ENCODE measurements around the gene CNNM4. TPM values are rescaled to one million over a fixed set of nuclear protein-coding genes. Genes with fewer than 3 reads are reported as not detected.

CNNM4 gene
- total RNA-seq, 4 donors from 2014 or later = 66.5 to 134 (median 85.7) TPM

DNA sequence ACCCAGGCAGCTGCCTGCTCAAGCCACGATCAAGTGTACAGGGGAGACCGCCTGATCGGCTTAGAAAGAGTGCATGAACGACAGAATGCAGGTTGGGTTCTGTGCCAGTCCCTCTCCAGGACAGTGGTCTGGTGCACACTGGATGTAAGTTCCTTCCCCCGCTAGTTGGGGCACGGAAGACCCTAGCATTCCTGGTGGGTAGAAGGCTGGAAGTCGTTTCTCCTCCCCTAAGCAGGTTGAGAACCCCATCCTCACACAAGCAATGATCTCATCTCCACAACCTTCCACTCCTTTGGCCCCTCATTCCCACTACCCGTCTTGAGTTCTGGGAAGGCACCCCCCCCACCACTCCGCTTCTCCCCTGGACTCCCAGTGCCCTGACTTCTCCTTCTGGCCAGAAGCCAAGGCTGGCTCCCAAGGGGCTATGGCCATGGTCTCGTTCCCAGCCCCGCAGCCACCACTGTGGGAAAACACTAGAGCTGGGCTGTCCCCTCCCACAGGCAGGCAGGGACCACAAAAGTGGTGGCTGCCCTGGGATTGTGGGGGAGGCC lies 98.5 kb downstream of the CNNM4 start:
- no peak for DNase-seq
- Histone ChIP-seq H3K9me3 (no peaks in the 10 kb centered on the region), H3K36me3 (peaks cover 0 to 10% (median under 1%) of the 10 kb centered on the region in 4 donors), H3K27me3 (no peaks in the 10 kb centered on the region), H3K4me1 (peaks cover 10 to 43% (median 36%) of the 10 kb centered on the region in 4 donors), H3K27ac (peak overlapping the region; percentile 80 to 91 (median 90)), H3K4me3 (peak overlapping the region in 2 of 4 donors; percentile 59 to 69)
- intact Hi-C loops (cut with DNase I; ENCODE audit: low total_unique reads) = loop anchor here (2.0 kb wide), 2 partner anchors 42 to 94 kb away; partner anchors contain the start of gene CNNM3
- TF ChIP-seq, protein P1, sequence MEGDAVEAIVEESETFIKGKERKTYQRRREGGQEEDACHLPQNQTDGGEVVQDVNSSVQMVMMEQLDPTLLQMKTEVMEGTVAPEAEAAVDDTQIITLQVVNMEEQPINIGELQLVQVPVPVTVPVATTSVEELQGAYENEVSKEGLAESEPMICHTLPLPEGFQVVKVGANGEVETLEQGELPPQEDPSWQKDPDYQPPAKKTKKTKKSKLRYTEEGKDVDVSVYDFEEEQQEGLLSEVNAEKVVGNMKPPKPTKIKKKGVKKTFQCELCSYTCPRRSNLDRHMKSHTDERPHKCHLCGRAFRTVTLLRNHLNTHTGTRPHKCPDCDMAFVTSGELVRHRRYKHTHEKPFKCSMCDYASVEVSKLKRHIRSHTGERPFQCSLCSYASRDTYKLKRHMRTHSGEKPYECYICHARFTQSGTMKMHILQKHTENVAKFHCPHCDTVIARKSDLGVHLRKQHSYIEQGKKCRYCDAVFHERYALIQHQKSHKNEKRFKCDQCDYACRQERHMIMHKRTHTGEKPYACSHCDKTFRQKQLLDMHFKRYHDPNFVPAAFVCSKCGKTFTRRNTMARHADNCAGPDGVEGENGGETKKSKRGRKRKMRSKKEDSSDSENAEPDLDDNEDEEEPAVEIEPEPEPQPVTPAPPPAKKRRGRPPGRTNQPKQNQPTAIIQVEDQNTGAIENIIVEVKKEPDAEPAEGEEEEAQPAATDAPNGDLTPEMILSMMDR (IDR thresholded peaks at IDR 0.05) = no peak
- TF ChIP-seq POLR2A (IDR thresholded peaks at IDR 0.05) = no peak
- TF ChIP-seq POLR2AphosphoS5 (IDR thresholded peaks at IDR 0.05) = peak in 1 of 3 donors; percentile 9
- no peak for TF ChIP-seq EP300 (IDR thresholded peaks at IDR 0.05; ENCODE audit: low read depth)
- in situ Hi-C loops (cut with MboI; ENCODE audit: low pct_ligation_motif_present in 1 of 4, low pct_unique_long_range_greater_than_20kb in 1 of 4, low sequenced_read_pairs in 3 of 4) = loop anchor here in 3 of 4 donors (10.0 kb wide), 1 partner anchor 96 kb away; no protein-coding TSS in a partner anchor
- 58% methylated on average over 11 of the region's 11 CpGs; no CpG with 5 or more reads in 1 of the 2 donors for WGBS, 2 donors (ENCODE audit: low coverage in 1 of 2)

- Histone ChIP-seq H3K4me3 (no peak overlapping the region), H3K27ac (peak overlapping the region; percentile 80 to 91 (median 90)), H3K27me3 (no peaks in the 10 kb centered on the region), H3K36me3 (peaks cover 0 to 15% (median 3%) of the 10 kb centered on the region in 4 donors), H3K4me1 (peaks cover 10 to 45% (median 37%) of the 10 kb centered on the region in 4 donors), H3K9me3 (no peaks in the 10 kb centered on the region)
- no peak for DNase-seq
- TF ChIP-seq, protein P1 (IDR thresholded peaks at IDR 0.05) = no peak
- TF ChIP-seq EP300 (IDR thresholded peaks at IDR 0.05; ENCODE audit: low read depth) = no peak
- TF ChIP-seq POLR2AphosphoS5 (IDR thresholded peaks at IDR 0.05) = no peak
- TF ChIP-seq POLR2A (IDR thresholded peaks at IDR 0.05) = no peak
- in situ Hi-C loops (cut with MboI; ENCODE audit: low pct_ligation_motif_present in 1 of 4, low pct_unique_long_range_greater_than_20kb in 1 of 4, low sequenced_read_pairs in 3 of 4) = loop anchor here in 3 of 4 donors (10.0 kb wide), 1 partner anchor 95 kb away; no protein-coding TSS in a partner anchor
- 46 to 49% methylated on average over 3 to 4 of the region's 4 CpGs for WGBS, 2 donors (ENCODE audit: low coverage in 1 of 2)
- intact Hi-C loops (cut with DNase I; ENCODE audit: low total_unique reads) = loop anchor here (2.0 kb wide), 2 partner anchors 43 to 93 kb away; partner anchors contain the start of gene CNNM3
Measured at GRCh38 chr2:96859681-96860064, 99.0 kb downstream of the CNNM4 start.

GRCh38 chr2:96860065-96861029 lies 99.6 kb downstream of the CNNM4 start:
- Histone ChIP-seq H3K27me3 (no peaks in the 10 kb centered on the region), H3K9me3 (no peaks in the 10 kb centered on the region), H3K4me1 (peaks cover 10 to 48% (median 39%) of the 10 kb centered on the region in 4 donors), H3K36me3 (peaks cover 0 to 22% (median 6%) of the 10 kb centered on the region in 4 donors), H3K27ac (peak overlapping the region; percentile 80 to 91 (median 90)), H3K4me3 (no peak overlapping the region)
- intact Hi-C loops (cut with DNase I; ENCODE audit: low total_unique reads) (no loop called here), in situ Hi-C loops (cut with MboI; ENCODE audit: low pct_ligation_motif_present in 1 of 4, low pct_unique_long_range_greater_than_20kb in 1 of 4, low sequenced_read_pairs in 3 of 4) (no loop called here)
- TF ChIP-seq EP300 (IDR thresholded peaks at IDR 0.05; ENCODE audit: low read depth) (no peak), POLR2AphosphoS5 (IDR thresholded peaks at IDR 0.05) (no peak), POLR2A (IDR thresholded peaks at IDR 0.05) (no peak)
- TF ChIP-seq, protein P1 (IDR thresholded peaks at IDR 0.05) = no peak
- 78% methylated on average over 37 of the region's 38 CpGs; no CpG with 5 or more reads in 1 of the 2 donors for WGBS, 2 donors (ENCODE audit: low coverage in 1 of 2)
- no peak for DNase-seq

DNA sequence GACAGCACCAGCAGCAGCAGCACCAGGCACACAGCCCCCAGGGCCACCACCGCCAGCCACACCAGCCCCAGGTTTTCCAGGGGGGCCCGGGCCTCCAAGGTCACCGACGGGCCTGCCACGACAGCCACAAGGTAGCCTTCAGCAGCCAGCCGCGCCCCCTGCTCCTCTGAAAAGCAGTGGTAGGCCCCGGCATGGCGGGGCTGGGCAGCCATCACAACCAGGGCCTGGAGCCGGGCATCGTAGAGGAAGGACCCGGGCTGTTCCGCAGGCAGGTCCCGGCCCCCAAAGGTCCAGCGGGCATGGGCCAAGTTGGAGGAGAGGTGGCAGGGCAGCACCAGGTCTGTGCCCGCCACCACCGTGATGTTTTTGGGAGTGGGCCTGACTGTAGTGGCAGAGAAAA lies 100.4 kb downstream of the CNNM4 start:
- in situ Hi-C loops (cut with MboI; ENCODE audit: low pct_ligation_motif_present in 1 of 4, low pct_unique_long_range_greater_than_20kb in 1 of 4, low sequenced_read_pairs in 3 of 4) = no loop called here
- Histone ChIP-seq H3K27me3 (no peaks in the 10 kb centered on the region), H3K9me3 (no peaks in the 10 kb centered on the region), H3K27ac (peak overlapping the region in 1 of 4 donors; percentile 91), H3K36me3 (peaks cover 0 to 23% (median 6%) of the 10 kb centered on the region in 4 donors), H3K4me3 (no peak overlapping the region), H3K4me1 (peaks cover 10 to 49% (median 40%) of the 10 kb centered on the region in 4 donors)
- no peak for DNase-seq
- intact Hi-C loops (cut with DNase I; ENCODE audit: low total_unique reads) = no loop called here
- WGBS, 2 donors (ENCODE audit: low coverage in 1 of 2) = 83% methylated on average over 13 of the region's 17 CpGs; no CpG with 5 or more reads in 1 of the 2 donors
- TF ChIP-seq EP300 (IDR thresholded peaks at IDR 0.05; ENCODE audit: low read depth) (no peak), POLR2A (IDR thresholded peaks at IDR 0.05) (no peak), POLR2AphosphoS5 (IDR thresholded peaks at IDR 0.05) (no peak)
- TF ChIP-seq, protein P1 (IDR thresholded peaks at IDR 0.05) = no peak
